NOMO-1 (cell line): ENCODE results near the gene ATG7.
"Not testable (repeated sequence)": the region's sequence is repeated elsewhere in the genome, so short reads cannot be mapped to it uniquely, and the experiment has no call there.

ENCODE experiments used
- DNase-seq, 2 experiments: peaks; one replicate each; lab custom pipeline; 2025; ENCODE audit not compliant: unreplicated experiment in 2 of 2; lab: John Stamatoyannopoulos, UW

ATG7 gene

DNA sequence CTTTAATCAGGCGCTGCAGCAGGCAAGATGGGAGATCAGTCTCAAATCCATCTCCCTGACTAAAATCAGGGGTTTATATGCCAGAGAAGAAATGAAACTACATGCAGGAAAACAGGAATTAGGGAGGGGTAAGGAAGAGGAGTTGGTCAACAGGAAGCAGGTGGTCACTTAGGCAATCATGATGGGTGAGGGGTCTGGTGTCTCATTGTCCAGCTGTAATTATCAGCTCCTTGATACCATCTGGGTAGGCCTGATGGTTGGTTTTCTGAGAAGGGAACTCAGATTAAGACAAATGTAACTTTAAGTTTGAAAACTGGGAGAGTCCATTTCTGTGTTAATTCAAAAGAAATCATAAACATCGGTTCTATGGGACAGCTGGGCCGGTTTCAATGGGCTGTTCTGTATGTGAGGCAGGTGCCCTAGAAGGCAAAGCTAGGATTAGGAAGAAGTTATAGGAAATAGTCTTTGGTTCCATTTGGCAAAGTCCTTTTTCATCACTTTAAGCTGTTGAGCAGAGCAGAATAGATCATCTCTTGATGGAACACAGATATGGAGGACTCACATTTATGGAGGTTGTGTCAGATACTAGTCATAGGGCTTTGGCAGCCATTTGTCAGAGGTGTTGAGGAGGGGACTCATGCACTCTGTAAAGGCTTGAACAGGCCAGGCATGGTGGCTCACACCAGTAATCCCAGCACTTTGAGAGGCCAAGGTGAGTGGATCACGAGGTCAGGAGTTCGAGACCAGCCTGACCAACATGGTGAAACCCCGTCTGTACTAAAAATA lies 222.1 kb downstream of the ATG7 start:
- peak; percentile 13 to 20 for DNase-seq

DNA sequence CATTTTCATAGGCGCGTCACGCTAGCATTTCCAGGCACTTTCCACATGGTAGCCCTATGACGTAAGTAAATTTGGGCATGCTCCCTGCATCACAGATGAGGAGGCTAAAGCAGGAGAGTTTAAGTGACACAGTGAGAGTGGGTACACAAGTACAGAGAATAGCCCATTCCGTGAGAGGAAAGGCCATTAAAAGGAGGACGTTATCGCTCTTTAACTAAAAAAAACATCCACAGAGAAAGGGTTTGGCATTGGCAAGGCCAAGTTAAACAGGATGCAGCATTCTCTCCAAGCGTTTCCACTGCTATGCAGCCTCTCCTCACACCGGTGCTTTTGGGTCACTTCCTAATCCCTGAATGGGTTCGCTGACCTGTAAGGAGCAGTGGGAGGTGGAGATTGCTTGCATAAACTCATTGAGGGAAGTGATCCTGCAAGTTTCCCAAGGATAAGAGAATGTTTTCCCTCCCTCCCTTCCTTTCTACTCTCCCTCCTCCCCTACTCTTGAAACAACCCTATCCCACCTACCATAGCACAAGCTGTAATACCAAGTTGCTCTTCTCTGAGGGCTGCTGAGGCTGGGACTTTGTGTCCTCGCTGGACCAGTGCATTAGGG lies 223.9 kb downstream of the ATG7 start:
- DNase-seq: no peak

DNA sequence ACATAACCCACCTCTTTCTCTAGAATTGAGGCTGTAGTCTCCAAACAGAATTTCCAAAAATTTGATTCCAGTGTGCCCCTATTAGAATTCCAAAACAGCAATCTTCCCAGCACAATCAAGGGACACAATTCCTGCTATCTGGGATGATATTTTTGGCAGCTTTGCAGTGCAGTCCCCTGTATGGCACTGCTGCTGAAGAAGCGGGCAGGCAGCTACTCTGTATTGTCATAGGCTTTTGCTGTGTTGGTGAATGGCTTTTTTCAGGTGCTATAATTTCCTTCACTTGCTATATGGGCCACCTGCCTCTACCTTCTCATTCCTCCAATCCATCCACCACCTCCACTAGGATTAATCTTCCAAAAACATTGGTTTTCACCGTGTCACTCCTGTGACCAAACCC lies 226.0 kb downstream of the ATG7 start:
- DNase-seq: no peak

DNA sequence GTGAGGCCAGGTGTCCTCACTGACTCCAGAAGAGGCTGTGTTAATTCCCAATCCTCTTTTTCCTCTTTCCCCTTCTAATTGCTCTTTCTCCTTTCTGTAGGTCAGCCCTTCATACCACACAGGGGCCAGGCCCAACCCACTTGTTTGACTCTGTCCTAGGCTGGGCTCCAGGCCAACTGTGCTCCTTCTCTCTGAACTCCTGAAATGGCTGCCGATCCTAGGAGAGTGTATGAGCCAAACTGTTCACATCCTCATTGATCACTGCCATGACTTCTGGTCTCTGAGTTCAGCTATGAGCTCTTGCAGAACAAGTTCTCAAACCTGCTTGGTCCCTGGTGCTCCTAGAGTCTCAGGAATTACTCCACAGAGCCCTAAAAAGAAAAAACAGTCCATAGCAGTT lies 226.4 kb downstream of the ATG7 start:
- DNase-seq: no peak

DNA sequence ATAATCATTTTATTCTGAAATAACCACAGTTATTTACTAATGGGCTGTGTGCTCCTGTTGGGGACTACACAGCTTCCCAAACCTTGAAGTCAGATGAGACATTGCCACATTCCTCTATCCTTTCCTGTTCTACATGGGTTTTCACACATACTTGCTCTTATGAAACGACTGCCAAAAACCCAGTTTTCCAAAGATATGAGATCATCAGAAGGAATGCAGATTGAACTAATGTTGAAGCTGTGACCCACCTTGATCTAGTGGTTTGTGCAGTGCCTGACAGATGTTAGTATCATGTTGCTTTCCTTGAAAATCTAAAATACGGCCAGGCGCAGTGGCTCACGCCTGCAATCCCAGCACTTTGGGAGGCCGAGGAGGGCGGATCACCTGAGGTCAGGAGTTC lies 226.9 kb downstream of the ATG7 start:
- no peak for DNase-seq

DNA sequence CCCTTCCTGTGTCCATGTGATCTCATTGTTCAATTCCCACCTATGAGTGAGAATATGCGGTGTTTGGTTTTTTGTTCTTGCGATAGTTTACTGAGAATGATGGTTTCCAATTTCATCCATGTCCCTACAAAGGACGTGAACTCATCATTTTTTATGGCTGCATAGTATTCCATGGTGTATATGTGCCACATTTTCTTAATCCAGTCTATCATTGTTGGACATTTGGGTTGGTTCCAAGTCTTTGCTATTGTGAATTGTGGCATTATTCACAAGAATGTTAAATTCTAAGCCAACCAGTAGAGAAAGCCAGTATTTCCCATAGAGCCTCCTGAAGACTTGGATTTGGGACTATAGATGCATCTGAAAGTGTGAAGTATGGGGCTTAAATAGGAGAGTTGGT lies 230.2 kb downstream of the ATG7 start:
- DNase-seq: not testable (repeated sequence)

DNA sequence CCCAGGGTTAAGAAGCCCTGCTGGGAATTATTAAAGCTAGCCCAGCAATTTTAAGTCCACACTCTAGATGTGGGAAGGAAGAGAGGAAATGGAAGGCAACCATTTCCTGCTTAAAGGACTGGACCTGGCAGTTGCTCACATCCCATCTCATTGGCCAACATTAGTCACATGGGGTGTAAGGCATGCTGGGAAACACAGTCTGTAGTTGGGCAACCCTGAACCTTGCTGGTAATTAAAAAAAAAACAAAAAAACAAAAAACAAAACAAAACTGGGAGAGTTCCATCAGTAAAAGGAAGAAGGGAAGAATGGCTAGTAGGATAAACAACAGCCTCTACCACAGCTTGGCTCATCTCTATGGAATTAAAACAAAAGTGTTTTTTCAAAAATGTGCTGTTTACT lies 235.5 kb downstream of the ATG7 start:
- DNase-seq: no peak

DNA sequence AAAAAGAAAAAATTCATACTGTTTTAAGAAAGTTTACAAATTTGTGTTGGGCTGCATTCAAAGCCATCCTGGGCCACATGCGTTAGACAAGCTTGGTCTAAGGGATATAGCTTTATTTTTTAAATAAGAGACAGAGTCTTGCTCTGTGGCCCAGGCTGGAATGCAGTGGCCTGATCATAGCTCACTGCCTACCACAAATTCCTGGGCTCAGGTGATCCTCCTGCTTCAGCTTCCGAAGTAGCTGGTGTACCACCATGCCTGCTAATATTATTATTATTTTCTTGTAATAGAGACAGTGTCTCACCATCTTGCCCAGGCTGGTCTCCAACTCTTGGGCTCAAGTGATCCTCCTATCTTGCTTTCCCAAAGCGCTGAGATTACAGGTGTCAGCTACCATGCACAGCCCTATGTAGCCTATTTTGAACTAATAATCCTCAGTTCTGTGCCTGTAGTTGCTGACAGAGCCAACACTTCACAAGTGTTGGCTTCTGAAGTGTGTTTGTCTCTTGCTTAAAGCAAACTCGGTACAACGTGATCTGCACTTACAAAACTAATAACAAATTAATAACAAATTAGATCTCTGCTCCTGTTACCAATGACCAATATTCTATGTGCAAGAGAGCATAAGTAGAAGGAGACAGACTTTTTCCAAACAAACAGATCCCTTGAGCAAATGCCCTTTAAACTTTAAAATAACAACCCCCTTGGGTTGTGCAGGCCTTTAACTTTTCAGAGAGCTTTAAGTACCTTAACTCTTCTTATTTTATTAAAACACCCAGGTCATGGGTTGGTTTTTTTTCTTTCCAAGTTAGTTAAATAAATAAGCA lies 236.4 kb downstream of the ATG7 start:
- DNase-seq: no peak

DNA sequence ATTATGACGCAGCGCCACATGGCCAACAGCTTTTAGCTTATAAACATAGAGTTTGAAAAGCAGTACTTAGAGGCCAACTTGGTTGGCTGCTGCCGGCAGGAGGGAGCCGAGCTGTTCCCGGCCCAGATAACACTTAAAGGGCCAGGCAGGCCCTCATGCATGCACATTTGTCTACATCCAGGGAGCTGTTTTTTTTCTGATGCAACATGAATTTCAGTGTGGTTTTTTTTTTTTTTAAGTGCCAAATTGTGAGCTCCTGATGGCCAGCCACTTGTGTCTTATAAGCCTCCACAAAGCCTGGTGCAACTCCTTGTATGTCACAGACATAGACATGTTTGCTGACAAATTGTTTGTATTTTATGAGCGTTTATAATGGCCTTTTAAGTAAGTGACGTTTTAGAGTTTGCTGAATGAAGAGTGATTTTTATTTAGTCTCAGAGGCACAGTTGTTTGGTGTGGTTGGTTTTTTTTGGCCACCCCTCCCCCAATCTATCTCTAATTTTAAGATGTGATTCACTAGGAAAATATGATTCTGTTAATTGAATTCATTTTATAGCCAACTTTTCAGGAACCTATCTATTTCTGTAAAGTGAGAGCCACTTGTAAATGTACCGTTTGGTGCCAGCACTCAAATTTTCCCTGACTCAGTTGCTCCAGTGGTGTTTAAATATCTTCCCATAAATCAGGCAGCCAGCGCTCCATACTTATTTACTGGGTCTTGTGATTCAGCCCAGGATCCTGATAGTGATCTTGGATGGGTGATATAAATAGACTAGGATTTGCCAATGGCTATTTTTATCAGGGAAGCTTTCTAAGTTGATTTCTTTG lies 237.2 kb downstream of the ATG7 start:
- DNase-seq: no peak

DNA sequence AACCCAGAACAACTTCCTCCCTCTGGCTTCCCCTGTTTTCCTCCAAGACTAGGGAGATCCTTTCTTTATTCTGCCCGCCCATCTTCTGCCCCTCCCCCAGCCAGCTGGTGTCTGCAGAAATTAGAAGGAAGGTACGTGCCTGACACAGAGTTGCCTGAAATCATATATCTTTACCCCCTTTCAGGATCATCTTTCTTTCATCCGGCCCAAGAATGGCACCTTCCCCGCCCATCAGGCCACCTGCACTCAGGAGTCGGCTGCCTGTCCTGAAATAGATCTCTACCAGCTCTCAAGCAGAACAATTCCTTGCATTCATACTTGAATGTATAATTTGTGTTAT lies 237.8 kb downstream of the ATG7 start:
- no peak for DNase-seq

DNA sequence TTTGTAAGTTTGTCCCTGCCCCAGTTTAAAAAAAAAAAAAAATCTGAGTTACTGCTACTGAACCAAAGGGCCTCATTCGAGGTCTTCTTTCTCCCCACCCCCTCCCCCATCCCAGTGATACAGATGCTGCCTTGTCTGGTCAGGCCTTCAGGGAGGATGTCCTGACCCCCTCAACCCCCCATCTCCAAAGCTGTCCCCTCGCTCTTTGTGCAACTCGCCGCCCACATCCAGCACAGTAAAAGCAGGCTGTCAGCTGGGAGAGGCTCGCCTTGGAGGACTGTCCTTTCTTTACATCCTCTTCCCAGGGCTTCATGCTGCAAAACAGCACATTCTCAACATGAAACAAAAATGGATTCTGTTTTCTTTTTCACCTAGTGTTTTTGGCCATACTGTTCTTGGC lies 238.2 kb downstream of the ATG7 start:
- no peak for DNase-seq

DNA sequence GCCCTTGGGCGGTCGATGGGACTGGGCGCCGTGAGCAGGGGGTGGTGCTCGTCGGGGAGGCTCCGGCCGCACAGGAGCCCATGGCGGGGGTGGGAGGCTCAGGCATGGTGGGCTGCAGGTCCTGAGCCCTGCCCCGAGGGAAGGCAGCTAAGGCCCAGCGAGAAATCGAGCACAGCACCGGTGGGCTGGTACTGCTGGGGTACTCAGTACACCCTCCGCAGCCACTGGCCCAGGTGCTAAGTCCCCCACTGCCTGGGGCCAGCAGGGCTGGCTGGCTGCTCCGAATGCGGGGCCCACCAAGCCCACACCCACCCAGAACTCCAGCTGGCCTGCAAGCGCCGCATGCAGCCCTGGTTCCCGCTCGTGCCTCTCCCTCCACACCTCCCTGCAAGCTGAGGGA lies 239.4 kb downstream of the ATG7 start:
- not testable (repeated sequence) for DNase-seq

DNA sequence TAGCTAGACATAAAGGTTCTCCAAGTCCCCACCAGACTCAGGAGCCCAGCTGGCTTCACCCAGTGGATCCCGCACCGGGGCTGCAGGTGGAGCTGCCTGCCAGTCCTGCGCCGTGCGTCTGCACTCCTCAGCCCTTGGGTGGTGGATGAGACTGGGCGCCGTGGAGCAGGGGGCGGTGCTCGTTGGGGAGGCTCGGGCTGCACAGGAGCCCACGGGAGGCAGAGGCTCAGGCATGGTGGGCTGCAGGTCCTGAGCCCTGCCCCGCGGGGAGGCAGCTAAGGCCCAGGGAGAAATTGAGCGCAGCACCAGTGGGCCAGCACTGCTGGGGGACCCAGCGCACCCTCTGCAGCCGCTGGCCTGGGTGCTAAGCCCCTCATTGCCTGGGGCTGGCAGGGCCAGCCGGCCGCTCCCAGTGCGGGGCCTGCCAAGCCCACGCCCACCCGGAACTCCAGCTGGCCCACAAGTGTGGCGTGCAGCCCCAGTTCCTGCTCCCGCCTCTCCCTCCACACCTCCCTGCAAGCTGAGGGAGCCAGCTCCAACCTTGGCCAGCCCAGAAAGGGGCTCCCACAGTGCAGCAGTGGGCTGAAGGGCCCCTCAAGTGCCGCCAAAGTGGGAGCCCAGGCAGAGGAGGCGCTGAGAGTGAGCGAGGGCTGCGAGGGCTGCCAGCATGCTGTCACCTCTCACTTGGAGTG lies 241.1 kb downstream of the ATG7 start:
- not testable (repeated sequence) for DNase-seq

DNA sequence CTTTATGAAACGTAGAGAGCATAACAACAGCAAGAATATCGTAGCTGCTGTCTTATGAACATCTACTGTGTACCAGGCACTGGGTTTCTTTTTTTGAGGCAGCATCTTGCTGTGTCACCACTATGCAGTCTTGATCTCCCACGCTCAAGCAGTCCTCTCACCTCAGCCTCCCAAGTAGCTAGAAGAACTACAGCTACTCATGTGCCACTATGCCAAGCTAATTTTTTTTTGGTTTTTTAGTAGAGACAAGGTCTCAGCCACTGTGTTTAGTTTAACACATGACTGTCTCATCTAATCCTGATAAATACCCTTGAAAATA lies 241.6 kb downstream of the ATG7 start:
- DNase-seq: no peak

DNA sequence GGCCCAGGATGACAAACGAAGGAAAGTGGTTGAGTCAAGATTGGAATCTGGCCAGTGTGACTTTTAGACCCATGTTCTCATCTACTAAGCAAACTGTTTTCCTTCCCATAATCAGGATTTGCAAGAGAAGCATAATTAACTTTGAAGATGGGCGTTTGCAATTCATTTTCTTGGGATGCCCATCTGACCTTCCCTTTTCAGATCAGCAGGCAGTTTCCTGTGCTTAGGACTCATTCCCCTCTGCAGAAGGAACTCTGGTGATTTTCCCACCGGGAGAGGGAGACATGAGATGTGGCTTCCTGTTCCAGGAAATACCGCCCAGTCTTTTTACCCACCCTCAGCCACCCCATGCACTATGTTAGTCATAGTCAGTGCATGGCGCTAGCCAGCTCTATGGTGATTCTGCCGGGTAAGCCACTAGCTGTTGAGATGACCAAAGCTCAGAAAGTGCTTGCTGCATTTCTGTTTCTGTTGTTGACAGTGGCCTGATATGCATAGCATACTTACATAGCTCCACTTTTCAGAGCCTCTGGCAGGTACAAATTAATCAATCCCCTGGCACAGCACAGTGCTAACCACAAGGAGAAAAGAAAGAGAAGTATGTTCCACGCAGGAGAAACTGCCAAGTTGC lies 242.1 kb downstream of the ATG7 start:
- DNase-seq: no peak

DNA sequence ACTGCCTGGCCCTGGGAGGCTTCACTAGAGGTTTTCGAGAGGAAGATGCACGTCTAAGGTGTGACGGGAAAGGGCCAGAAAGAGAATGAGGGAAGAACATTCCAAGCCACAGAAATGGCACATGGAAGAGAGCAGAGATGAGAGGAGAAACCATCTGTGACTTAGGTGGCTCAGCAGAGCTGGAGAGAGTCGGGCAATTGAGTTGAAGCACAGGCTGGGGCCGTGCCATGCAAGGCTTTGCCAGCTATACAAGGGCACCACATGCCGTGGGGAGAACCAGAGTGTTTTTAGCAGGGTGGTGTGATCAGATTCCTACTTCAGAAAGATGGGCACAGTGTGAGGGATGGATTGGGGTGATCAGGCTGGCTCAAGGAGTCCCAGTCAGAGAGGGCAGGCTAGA lies 245.4 kb downstream of the ATG7 start:
- no peak for DNase-seq

DNA sequence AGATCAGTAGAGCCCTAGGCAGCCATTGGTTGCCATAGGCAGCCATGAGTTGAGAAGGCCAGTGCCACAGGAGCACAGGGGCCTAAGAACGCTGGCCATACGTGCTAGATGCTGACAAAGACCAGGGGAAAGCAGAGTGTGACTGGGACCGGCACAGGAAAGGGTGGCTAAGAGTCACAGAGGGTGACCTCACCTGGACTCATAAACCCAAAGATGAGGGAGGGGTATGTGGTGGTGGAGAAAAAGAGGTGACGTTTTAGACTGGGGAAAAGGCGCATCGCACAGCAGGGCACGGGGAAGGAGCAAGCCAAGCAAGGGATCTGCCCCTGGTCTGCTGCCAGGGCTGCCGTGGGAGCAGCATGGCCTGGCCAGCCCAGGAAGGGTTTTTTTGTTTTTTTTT lies 249.0 kb downstream of the ATG7 start:
- DNase-seq: no peak

DNA sequence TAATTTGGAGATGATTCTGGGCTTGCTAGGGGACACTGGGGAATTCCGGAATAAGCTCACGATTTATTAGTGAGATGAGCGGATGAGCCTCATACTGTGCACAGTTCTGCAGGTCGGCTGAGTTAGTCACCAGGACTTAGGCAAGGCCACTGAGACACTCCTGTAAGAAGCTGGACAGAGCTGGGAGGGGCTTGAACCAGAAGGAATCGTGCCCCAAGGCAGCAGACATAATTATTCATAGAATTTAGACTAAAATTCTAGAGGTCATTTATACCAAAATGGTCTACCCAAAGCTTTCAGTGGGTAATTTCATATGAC lies 250.2 kb downstream of the ATG7 start:
- DNase-seq: no peak

DNA sequence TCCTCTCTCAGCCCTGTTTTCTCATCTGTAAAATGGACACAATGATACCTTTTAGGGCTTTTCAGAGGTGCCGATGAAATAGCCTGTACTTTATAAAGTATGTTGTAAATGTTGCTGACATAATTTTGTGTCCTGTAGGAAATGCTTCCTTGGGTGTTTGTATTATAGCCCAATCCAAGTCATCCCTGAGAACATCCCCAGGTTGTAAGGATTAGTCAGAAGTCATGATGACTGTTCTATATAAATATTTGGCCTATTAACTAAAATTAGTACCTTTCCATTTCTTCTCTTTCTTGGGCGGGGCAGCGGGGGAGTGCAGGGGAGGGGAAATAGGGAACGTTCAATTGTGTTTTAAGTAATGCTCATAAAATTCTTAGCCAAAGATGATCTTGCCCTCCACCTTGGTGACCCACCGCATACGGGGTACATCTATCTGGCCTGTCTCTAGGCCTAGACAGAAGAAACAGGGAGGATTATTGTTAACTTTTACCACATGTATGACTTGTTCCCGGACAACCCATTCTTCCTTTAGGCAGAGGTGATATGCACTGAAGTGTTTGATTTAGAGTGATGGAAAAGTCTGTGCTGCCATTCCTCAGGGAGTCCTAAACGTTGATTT lies 250.9 kb downstream of the ATG7 start:
- no peak for DNase-seq

DNA sequence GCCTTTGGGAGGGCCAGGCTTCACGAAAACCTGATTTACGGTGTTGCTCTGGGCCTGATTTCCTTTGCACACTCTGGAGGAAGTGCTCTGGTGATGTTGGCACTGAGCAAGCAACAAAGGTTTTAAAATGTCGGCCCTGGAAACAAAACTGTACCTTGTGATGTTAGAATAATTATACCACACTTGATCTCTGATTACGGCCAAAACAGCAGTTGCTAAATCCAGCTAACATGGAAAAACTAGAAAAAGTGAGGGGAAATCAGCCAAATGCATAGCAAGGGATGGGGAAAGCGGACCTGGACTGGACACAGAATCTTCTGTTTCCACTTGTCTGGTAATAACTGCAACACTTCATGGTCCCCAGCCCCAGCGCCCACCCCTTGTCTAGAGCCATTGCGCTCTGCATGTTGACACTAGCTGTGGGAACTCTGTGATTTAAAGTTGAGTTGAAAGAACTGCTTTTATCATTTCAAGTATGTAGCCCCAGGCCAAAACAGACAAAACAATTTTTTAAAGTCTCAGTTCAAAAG lies 251.4 kb downstream of the ATG7 start:
- no peak for DNase-seq
